Sigmoid colon (tissue), 4 donors: ENCODE results near the gene PABPC3.

Experiments
- POLR2A ChIP-seq, 2 donors: fragments of 450-650 bp; IDR thresholded peaks; one replicate each; pipeline ENCODE4 v1.6.1; 2016; ENCODE audit warnings: antibody characterized with exemption in 2 of 2, mild to moderate bottlenecking in 2 of 2, moderate library complexity in 2 of 2
- POLR2AphosphoS5 ChIP-seq, 4 donors: sonication (generic); formaldehyde crosslinking; IDR thresholded peaks; one replicate each; pipeline ENCODE4 v1.6.1; 2017; ENCODE audit warnings: antibody characterized with exemption in 4 of 4
- TF ChIP-seq, protein P1 (sequence below), 4 experiments: fragments of 450-650 bp in 3 of 4; fragments of 200-600 bp in 1 of 4; IDR thresholded peaks; one replicate each; pipeline ENCODE4 v1.5.1; 2016 to 2019; ENCODE audit warnings: antibody characterized with exemption in 4 of 4, mild to moderate bottlenecking in 3 of 4, moderate library complexity in 2 of 4

DNA sequence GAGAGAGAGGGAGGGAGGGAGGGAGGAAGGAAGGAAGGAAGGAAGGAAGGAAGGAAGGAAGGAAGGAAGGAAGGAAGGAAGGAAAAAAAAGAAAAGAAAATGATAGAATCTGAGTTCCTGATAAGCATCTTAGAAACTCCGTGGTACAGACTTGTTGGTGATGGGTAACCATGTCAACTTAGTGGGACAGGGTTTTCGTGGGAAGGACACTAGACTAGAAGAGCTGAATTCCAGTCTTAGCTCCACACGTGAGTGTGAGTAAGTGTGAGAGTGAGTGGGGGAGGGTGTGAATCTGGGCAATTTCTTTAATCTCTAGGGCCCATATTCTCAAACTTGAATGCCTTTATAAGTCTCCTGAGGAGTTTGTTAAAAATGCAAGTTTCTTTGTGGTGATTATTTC, 35.0 kb downstream of the PABPC3 start:
- TF ChIP-seq, protein P1, sequence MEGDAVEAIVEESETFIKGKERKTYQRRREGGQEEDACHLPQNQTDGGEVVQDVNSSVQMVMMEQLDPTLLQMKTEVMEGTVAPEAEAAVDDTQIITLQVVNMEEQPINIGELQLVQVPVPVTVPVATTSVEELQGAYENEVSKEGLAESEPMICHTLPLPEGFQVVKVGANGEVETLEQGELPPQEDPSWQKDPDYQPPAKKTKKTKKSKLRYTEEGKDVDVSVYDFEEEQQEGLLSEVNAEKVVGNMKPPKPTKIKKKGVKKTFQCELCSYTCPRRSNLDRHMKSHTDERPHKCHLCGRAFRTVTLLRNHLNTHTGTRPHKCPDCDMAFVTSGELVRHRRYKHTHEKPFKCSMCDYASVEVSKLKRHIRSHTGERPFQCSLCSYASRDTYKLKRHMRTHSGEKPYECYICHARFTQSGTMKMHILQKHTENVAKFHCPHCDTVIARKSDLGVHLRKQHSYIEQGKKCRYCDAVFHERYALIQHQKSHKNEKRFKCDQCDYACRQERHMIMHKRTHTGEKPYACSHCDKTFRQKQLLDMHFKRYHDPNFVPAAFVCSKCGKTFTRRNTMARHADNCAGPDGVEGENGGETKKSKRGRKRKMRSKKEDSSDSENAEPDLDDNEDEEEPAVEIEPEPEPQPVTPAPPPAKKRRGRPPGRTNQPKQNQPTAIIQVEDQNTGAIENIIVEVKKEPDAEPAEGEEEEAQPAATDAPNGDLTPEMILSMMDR (IDR thresholded peaks at IDR 0.05) = no peak
- TF ChIP-seq POLR2A (IDR thresholded peaks at IDR 0.05) (no peak), POLR2AphosphoS5 (IDR thresholded peaks at IDR 0.05) (no peak)
